ENCODE measurements around the gene AKR7A3. TPM values are rescaled to one million over a fixed set of nuclear protein-coding genes. Genes with fewer than 3 reads are reported as not detected.
A peak's percentile ranks its signal among the peaks of the same experiment; 100 is the strongest.

Gene AKR7A3
- total and polyA plus RNA-seq, 9 of the 15 experiments (the other 6 are each of a cell fraction or from before 2014, with no cell fraction given) = 0.04 to 1.5 (median 0.44) TPM; not detected in 1

DNA sequence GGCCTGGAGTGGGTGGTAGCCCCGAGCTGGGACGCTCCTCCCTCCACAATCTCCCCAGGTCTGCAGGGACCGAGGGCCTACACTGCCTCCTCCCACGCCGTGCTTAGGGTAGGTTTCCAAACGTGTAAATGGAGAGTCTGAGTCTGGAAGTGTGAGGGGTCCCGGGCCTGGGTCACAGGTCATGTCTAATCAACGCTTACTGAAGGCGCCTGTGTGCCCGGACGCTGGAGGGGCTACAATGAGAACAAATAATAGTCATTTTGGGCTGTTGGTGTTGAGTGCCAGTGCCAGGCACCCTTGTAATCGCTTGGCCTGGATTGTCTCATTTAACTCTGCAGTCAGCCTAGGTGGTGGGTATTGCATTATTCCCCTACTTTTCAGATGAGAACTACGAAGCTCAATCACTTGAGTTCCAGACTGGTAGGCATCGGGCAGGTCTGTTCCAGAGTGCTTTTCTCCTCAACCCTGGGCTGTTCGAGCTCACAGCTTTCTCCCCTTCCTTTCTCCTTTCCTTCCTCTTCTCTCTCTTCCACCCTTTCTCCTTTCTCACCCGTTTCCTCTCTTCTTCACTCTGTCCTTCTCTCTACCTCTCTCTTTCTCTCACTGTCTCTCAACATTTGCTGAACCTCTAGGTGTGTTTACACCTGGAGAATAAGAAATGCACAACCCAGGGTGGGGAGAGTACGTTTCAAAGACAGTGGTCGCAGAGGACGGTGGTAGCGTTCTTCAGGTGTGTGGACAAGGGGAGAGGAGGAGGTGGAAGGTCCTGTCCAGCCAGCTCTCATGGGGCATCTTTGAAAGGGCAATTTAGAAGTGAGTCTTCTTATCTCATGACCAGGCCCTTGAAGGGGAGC is 24.4 kb upstream of the AKR7A3 start (continued):
- no peak for TF ChIP-seq ZNF586 (CRISPR knock-in tag; conservative IDR thresholded peaks at IDR 0.05)
- TF ChIP-seq, protein P1, sequence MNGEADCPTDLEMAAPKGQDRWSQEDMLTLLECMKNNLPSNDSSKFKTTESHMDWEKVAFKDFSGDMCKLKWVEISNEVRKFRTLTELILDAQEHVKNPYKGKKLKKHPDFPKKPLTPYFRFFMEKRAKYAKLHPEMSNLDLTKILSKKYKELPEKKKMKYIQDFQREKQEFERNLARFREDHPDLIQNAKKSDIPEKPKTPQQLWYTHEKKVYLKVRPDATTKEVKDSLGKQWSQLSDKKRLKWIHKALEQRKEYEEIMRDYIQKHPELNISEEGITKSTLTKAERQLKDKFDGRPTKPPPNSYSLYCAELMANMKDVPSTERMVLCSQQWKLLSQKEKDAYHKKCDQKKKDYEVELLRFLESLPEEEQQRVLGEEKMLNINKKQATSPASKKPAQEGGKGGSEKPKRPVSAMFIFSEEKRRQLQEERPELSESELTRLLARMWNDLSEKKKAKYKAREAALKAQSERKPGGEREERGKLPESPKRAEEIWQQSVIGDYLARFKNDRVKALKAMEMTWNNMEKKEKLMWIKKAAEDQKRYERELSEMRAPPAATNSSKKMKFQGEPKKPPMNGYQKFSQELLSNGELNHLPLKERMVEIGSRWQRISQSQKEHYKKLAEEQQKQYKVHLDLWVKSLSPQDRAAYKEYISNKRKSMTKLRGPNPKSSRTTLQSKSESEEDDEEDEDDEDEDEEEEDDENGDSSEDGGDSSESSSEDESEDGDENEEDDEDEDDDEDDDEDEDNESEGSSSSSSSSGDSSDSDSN (IDR thresholded peaks at IDR 0.05; ENCODE audit: borderline replicate concordance in 1 of 2, low read depth in 2 of 2, low read length in 2 of 2) = peak; percentile 97 to 99; a peak in 2 of 4 replicates
- TF ChIP-seq PHB2 (IDR thresholded peaks at IDR 0.05; ENCODE audit: low read depth) = peak; percentile 50; the same call in 1 of the 2 replicates
- peak; percentile 10; the same call in 1 of the 2 replicates for TF ChIP-seq EP400 (IDR thresholded peaks at IDR 0.05)
- TF ChIP-seq ZNF699 (CRISPR knock-in tag; IDR thresholded peaks at IDR 0.05; ENCODE audit: insufficient replicate concordance) = no peak
- TF ChIP-seq ZNF124 (CRISPR knock-in tag; IDR thresholded peaks at IDR 0.05) = no peak
- TF ChIP-seq MTA2 (IDR thresholded peaks at IDR 0.05; ENCODE audit: low read depth) = peak; percentile 42
- 0 out of 4 replicates have a peak, but pooled peaks of 1 of the 2 experiments have one; percentile 13 for TF ChIP-seq SIX5 (IDR thresholded peaks at IDR 0.05; ENCODE audit: borderline replicate concordance in 1 of 2, insufficient read depth in 1 of 2, low read depth in 1 of 2, low read length in 2 of 2)
- TF ChIP-seq ETV5 (CRISPR knock-in tag; IDR thresholded peaks at IDR 0.05; ENCODE audit: low read depth) = no peak
- TF ChIP-seq STAG1 (CRISPR knock-in tag; IDR thresholded peaks at IDR 0.05; ENCODE audit: borderline replicate concordance) = no peak
- peak; percentile 47 for TF ChIP-seq BHLHE40 (IDR thresholded peaks at IDR 0.05; ENCODE audit: low read length)
- no peak for TF ChIP-seq ILK (tag; IDR thresholded peaks at IDR 0.05; ENCODE audit: borderline replicate concordance, low read depth)
- TF ChIP-seq NBN (IDR thresholded peaks at IDR 0.05; ENCODE audit: low read depth) = peak; percentile 13; the same call in 1 of the 2 replicates
- 0 out of 2 replicates have a peak, but pooled peaks have one; percentile 38 for TF ChIP-seq YBX1 (IDR thresholded peaks at IDR 0.05)
- TF ChIP-seq AFF1 (IDR thresholded peaks at IDR 0.05; ENCODE audit: low read depth in 1 of 2, partially characterized antibody in 2 of 2) = peak in 1 of 2 experiments; percentile 8
- no peak for TF ChIP-seq ZNF12 (CRISPR knock-in tag; IDR thresholded peaks at IDR 0.05)

Data from K562 (cell line).